GM23338 (cell line): ENCODE data around the gene NFATC1.

Source experiments
- CREB1 ChIP-seq: fragments of 250-450 bp; sonication (Bioruptor Pico); IDR thresholded peaks from 2 replicates; pipeline ENCODE4 v1.5.0; 2020; ENCODE audit warnings: low read depth, mild to moderate bottlenecking, moderate library complexity
- EZH2 ChIP-seq: fragments of 200-600 bp; sonication (generic); IDR thresholded peaks from one replicate; pipeline ENCODE4 v1.8.0; 2017; ENCODE audit warnings: antibody characterized with exemption, mild to moderate bottlenecking, low read depth; ENCODE audit not compliant: unreplicated experiment
- EZH2phosphoT487 ChIP-seq: fragments of 200-600 bp; sonication (generic); IDR thresholded peaks from one replicate; pipeline ENCODE4 v1.8.1; 2018; ENCODE audit warnings: antibody characterized with exemption; ENCODE audit not compliant: unreplicated experiment
- NANOG ChIP-seq: IDR thresholded peaks from 2 replicates; pipeline ENCODE4 v1.6.1; 2016; ENCODE audit warnings: antibody characterized with exemption, borderline replicate concordance
- POLR2AphosphoS5 ChIP-seq: IDR thresholded peaks from 2 replicates; pipeline ENCODE4 v1.6.1; 2016; ENCODE audit warnings: antibody characterized with exemption, low read depth
- ZNF114 ChIP-seq: fragments of 250-450 bp; sonication (Bioruptor Pico); IDR thresholded peaks from 2 replicates; pipeline ENCODE4 v1.5.0; 2020; ENCODE audit warnings: mild to moderate bottlenecking, moderate library complexity
- TF ChIP-seq, protein P1 (sequence below), 2 experiments: fragments of 200-600 bp in 1 of 2; sonication (generic) in 1 of 2; conservative IDR thresholded peaks; 2 replicates each; pipeline versions ENCODE4 v1.5.1 to v1.6.1; 2016 to 2017; ENCODE audit warnings: antibody characterized with exemption in 2 of 2, low read depth in 2 of 2, mild to moderate bottlenecking in 2 of 2, moderate library complexity in 1 of 2
- TF ChIP-seq, protein P2 (sequence below): IDR thresholded peaks from 2 replicates; pipeline ENCODE4 v1.6.1; 2016; ENCODE audit warnings: antibody characterized with exemption
- TF ChIP-seq, protein P3 (sequence below): IDR thresholded peaks from one replicate; pipeline ENCODE4 v1.6.1; 2018; ENCODE audit warnings: antibody characterized with exemption; ENCODE audit not compliant: unreplicated experiment
- TF ChIP-seq, protein P4 (sequence below): fragments of 250-450 bp; sonication (Bioruptor Pico); IDR thresholded peaks from 2 replicates; pipeline ENCODE4 v1.5.0; 2020; ENCODE audit warnings: mild to moderate bottlenecking, moderate library complexity

DNA sequence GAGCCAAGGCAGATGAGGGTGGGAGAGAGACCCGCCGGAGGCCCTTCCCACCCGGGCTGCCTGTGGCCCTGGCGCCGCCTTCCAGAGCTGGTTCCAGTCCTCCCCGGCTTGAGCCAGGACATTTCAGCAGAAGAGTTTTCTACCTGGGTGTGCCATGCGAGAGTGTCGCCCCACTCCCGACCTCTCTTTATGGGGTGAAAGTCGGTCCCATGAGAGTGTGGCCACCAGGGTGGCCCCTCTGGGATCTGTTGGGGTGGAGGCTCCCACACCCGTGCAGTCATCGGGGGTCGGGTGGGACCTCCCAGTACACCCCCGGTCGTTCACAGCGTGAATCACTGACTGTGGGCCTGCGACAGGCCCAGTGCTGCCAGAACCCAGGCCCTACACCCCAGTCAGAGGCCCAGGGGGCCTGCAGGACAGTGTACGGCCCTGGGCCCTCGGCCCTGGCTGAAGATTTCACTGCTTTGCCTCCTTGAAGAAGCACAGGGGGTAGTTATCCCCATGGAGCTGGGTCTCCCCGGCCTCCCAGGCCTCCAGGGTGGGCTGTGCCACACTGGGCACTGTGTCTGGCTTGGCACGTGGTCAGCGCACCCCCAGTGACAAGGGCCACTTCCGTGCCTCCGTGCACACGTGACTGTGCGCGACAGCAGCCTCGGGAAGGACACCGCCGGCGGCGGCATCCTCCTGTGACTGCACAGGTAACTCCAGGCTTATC lies 5.9 kb downstream of the NFATC1 start:
- TF ChIP-seq, protein P1, sequence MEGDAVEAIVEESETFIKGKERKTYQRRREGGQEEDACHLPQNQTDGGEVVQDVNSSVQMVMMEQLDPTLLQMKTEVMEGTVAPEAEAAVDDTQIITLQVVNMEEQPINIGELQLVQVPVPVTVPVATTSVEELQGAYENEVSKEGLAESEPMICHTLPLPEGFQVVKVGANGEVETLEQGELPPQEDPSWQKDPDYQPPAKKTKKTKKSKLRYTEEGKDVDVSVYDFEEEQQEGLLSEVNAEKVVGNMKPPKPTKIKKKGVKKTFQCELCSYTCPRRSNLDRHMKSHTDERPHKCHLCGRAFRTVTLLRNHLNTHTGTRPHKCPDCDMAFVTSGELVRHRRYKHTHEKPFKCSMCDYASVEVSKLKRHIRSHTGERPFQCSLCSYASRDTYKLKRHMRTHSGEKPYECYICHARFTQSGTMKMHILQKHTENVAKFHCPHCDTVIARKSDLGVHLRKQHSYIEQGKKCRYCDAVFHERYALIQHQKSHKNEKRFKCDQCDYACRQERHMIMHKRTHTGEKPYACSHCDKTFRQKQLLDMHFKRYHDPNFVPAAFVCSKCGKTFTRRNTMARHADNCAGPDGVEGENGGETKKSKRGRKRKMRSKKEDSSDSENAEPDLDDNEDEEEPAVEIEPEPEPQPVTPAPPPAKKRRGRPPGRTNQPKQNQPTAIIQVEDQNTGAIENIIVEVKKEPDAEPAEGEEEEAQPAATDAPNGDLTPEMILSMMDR (conservative IDR thresholded peaks at IDR 0.05; ENCODE audit: low read depth in 2 of 2), result no peak
- TF ChIP-seq EZH2 (no peak), CREB1 (CRISPR knock-in tag) (no peak), POLR2AphosphoS5 (no peak), EZH2phosphoT487 (no peak), NANOG (no peak), ZNF114 (no peak)
- TF ChIP-seq, protein P2, sequence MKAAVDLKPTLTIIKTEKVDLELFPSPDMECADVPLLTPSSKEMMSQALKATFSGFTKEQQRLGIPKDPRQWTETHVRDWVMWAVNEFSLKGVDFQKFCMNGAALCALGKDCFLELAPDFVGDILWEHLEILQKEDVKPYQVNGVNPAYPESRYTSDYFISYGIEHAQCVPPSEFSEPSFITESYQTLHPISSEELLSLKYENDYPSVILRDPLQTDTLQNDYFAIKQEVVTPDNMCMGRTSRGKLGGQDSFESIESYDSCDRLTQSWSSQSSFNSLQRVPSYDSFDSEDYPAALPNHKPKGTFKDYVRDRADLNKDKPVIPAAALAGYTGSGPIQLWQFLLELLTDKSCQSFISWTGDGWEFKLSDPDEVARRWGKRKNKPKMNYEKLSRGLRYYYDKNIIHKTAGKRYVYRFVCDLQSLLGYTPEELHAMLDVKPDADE, result no peak
- TF ChIP-seq, protein P3, sequence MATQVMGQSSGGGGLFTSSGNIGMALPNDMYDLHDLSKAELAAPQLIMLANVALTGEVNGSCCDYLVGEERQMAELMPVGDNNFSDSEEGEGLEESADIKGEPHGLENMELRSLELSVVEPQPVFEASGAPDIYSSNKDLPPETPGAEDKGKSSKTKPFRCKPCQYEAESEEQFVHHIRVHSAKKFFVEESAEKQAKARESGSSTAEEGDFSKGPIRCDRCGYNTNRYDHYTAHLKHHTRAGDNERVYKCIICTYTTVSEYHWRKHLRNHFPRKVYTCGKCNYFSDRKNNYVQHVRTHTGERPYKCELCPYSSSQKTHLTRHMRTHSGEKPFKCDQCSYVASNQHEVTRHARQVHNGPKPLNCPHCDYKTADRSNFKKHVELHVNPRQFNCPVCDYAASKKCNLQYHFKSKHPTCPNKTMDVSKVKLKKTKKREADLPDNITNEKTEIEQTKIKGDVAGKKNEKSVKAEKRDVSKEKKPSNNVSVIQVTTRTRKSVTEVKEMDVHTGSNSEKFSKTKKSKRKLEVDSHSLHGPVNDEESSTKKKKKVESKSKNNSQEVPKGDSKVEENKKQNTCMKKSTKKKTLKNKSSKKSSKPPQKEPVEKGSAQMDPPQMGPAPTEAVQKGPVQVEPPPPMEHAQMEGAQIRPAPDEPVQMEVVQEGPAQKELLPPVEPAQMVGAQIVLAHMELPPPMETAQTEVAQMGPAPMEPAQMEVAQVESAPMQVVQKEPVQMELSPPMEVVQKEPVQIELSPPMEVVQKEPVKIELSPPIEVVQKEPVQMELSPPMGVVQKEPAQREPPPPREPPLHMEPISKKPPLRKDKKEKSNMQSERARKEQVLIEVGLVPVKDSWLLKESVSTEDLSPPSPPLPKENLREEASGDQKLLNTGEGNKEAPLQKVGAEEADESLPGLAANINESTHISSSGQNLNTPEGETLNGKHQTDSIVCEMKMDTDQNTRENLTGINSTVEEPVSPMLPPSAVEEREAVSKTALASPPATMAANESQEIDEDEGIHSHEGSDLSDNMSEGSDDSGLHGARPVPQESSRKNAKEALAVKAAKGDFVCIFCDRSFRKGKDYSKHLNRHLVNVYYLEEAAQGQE, result no peak
- TF ChIP-seq, protein P4, sequence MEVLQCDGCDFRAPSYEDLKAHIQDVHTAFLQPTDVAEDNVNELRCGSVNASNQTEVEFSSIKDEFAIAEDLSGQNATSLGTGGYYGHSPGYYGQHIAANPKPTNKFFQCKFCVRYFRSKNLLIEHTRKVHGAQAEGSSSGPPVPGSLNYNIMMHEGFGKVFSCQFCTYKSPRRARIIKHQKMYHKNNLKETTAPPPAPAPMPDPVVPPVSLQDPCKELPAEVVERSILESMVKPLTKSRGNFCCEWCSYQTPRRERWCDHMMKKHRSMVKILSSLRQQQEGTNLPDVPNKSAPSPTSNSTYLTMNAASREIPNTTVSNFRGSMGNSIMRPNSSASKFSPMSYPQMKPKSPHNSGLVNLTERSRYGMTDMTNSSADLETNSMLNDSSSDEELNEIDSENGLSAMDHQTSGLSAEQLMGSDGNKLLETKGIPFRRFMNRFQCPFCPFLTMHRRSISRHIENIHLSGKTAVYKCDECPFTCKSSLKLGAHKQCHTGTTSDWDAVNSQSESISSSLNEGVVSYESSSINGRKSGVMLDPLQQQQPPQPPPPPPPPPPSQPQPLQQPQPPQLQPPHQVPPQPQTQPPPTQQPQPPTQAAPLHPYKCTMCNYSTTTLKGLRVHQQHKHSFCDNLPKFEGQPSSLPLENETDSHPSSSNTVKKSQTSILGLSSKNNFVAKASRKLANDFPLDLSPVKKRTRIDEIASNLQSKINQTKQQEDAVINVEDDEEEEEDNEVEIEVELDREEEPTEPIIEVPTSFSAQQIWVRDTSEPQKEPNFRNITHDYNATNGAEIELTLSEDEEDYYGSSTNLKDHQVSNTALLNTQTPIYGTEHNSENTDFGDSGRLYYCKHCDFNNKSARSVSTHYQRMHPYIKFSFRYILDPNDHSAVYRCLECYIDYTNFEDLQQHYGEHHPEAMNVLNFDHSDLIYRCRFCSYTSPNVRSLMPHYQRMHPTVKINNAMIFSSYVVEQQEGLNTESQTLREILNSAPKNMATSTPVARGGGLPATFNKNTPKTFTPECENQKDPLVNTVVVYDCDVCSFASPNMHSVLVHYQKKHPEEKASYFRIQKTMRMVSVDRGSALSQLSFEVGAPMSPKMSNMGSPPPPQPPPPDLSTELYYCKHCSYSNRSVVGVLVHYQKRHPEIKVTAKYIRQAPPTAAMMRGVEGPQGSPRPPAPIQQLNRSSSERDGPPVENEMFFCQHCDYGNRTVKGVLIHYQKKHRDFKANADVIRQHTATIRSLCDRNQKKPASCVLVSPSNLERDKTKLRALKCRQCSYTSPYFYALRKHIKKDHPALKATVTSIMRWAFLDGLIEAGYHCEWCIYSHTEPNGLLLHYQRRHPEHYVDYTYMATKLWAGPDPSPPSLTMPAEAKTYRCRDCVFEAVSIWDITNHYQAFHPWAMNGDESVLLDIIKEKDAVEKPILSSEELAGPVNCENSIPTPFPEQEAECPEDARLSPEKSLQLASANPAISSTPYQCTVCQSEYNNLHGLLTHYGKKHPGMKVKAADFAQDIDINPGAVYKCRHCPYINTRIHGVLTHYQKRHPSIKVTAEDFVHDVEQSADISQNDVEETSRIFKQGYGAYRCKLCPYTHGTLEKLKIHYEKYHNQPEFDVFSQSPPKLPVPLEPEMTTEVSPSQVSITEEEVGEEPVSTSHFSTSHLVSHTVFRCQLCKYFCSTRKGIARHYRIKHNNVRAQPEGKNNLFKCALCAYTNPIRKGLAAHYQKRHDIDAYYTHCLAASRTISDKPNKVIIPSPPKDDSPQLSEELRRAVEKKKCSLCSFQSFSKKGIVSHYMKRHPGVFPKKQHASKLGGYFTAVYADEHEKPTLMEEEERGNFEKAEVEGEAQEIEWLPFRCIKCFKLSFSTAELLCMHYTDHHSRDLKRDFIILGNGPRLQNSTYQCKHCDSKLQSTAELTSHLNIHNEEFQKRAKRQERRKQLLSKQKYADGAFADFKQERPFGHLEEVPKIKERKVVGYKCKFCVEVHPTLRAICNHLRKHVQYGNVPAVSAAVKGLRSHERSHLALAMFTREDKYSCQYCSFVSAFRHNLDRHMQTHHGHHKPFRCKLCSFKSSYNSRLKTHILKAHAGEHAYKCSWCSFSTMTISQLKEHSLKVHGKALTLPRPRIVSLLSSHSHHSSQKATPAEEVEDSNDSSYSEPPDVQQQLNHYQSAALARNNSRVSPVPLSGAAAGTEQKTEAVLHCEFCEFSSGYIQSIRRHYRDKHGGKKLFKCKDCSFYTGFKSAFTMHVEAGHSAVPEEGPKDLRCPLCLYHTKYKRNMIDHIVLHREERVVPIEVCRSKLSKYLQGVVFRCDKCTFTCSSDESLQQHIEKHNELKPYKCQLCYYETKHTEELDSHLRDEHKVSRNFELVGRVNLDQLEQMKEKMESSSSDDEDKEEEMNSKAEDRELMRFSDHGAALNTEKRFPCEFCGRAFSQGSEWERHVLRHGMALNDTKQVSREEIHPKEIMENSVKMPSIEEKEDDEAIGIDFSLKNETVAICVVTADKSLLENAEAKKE (CRISPR knock-in tag), result no peak
